Hepatocyte (in vitro differentiated cells): ENCODE measurements around the gene BACH2. TPM values are rescaled to one million over a fixed set of nuclear protein-coding genes. Genes with fewer than 3 reads are reported as not detected.

ENCODE experiments used
- DNase-seq: peaks from one replicate; pipeline ENCODE4 v3.0.0-alpha.2; 2016; ENCODE audit warnings: low spot score
- H2AFZ ChIP-seq: fragments of 200-600 bp; sonication (generic); 2 replicates; pipeline ENCODE4 v1.6.0; 2016; ENCODE audit warnings: antibody characterized with exemption, mild to moderate bottlenecking
- H3K27ac ChIP-seq: fragments of 200-600 bp; sonication (generic); 2 replicates; pipeline ENCODE4 v1.5.1; 2016; ENCODE audit warnings: mild to moderate bottlenecking
- H3K27me3 ChIP-seq: fragments of 200-600 bp; sonication (generic); 2 replicates; pipeline ENCODE4 v1.6.1; 2016
- H3K36me3 ChIP-seq: fragments of 200-600 bp; sonication (generic); replicated peaks from 2 replicates; pipeline ENCODE4 v1.5.1; 2016; ENCODE audit warnings: low read depth; ENCODE audit not compliant: insufficient read depth
- H3K4me1 ChIP-seq: fragments of 200-600 bp; sonication (generic); 2 replicates; pipeline ENCODE4 v1.5.1; 2016; ENCODE audit warnings: mild to moderate bottlenecking, moderate library complexity; ENCODE audit not compliant: insufficient read depth
- H3K4me2 ChIP-seq: fragments of 200-600 bp; sonication (generic); 2 replicates; pipeline ENCODE4 v1.6.0; 2016
- H3K4me3 ChIP-seq: fragments of 200-600 bp; sonication (generic); 2 replicates; pipeline ENCODE4 v1.5.1; 2016; ENCODE audit warnings: mild to moderate bottlenecking
- H3K79me2 ChIP-seq: fragments of 200-600 bp; sonication (generic); 2 replicates; pipeline ENCODE4 v1.6.0; 2017; ENCODE audit warnings: mild to moderate bottlenecking
- H3K9me2 ChIP-seq: fragments of 200-600 bp; sonication (generic); replicated peaks from 2 replicates; pipeline ENCODE4 v1.6.0; 2017; ENCODE audit warnings: mild to moderate bottlenecking; ENCODE audit not compliant: insufficient read depth
- H3K9me3 ChIP-seq: fragments of 200-600 bp; sonication (generic); 2 replicates; pipeline ENCODE4 v1.5.1; 2016; ENCODE audit warnings: low read depth, mild to moderate bottlenecking
- H4K20me1 ChIP-seq: fragments of 200-600 bp; sonication (generic); 2 replicates; pipeline ENCODE4 v1.6.0; 2016; ENCODE audit warnings: mild to moderate bottlenecking; ENCODE audit not compliant: insufficient read depth, poor library complexity, severe bottlenecking
- EZH2 ChIP-seq: fragments of 200-600 bp; sonication (generic); IDR thresholded peaks from 2 replicates; pipeline ENCODE4 v1.6.1; 2016; ENCODE audit warnings: antibody characterized with exemption, mild to moderate bottlenecking, borderline replicate concordance
- EZH2phosphoT487 ChIP-seq: fragments of 200-600 bp; sonication (generic); IDR thresholded peaks from one replicate; pipeline ENCODE4 v1.6.1; 2018; ENCODE audit warnings: antibody characterized with exemption, mild to moderate bottlenecking, low read depth, moderate library complexity; ENCODE audit not compliant: unreplicated experiment, severe bottlenecking
- WGBS: methylation state at CpG from one replicate; pipeline ENCODE4 v1.1.6; 2016; ENCODE audit warnings: low lambda C conversion rate; ENCODE audit errors: missing lambda C conversion rate; 5-methylcytosine and 5-hydroxymethylcytosine counted together
- polyA plus RNA-seq: library from polyadenylated mRNA; unstranded; fragments of >200 nt; fragmentation: Nextera tagmentation; extraction: Ambion mirVana; gene quantifications from 2 replicates; pipeline ENCODE4 v1.2.1, GENCODE V29; 2016
- total RNA-seq: library from RNA; depleted of rRNA; stranded (reverse); fragments of >200 nt; gene quantifications from 2 replicates; pipeline ENCODE4 v1.2.3, GENCODE V29; 2014
- TF ChIP-seq, protein P1 (sequence below): fragments of 200-600 bp; sonication (generic); IDR thresholded peaks from 2 replicates; pipeline ENCODE4 v1.5.1; 2016; ENCODE audit warnings: antibody characterized with exemption, mild to moderate bottlenecking; ENCODE audit not compliant: poor library complexity

The BACH2 gene
- total and polyA plus RNA-seq, 2 experiments from 2014 or later: 2.3 to 2.6 TPM

GRCh38 chr6:89997456-89998445, 298.9 kb downstream of the BACH2 start:
- H3K36me3 ChIP-seq: no peaks in the 10 kb centered on the region
- peaks cover 7% of the 10 kb centered on the region for H3K4me1 ChIP-seq
- no peaks in the 10 kb centered on the region for H4K20me1 ChIP-seq
- peak; percentile 11 for DNase-seq
- H3K4me2 ChIP-seq: no peak overlapping the region
- H3K9me2 ChIP-seq: no peaks in the 10 kb centered on the region
- H3K4me3 ChIP-seq: no peak overlapping the region
- no peak overlapping the region for H2AFZ ChIP-seq
- WGBS: 73% methylated on average over 6 of the region's 6 CpGs
- no peaks in the 10 kb centered on the region for H3K9me3 ChIP-seq
- no peaks in the 10 kb centered on the region for H3K27me3 ChIP-seq
- no peak overlapping the region for H3K27ac ChIP-seq
- TF ChIP-seq EZH2phosphoT487: no peak
- TF ChIP-seq, protein P1, sequence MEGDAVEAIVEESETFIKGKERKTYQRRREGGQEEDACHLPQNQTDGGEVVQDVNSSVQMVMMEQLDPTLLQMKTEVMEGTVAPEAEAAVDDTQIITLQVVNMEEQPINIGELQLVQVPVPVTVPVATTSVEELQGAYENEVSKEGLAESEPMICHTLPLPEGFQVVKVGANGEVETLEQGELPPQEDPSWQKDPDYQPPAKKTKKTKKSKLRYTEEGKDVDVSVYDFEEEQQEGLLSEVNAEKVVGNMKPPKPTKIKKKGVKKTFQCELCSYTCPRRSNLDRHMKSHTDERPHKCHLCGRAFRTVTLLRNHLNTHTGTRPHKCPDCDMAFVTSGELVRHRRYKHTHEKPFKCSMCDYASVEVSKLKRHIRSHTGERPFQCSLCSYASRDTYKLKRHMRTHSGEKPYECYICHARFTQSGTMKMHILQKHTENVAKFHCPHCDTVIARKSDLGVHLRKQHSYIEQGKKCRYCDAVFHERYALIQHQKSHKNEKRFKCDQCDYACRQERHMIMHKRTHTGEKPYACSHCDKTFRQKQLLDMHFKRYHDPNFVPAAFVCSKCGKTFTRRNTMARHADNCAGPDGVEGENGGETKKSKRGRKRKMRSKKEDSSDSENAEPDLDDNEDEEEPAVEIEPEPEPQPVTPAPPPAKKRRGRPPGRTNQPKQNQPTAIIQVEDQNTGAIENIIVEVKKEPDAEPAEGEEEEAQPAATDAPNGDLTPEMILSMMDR: no peak
- TF ChIP-seq EZH2: no peak
- H3K79me2 ChIP-seq: no peaks in the 10 kb centered on the region

GRCh38 chr6:89993411-89993810, 303.2 kb downstream of the BACH2 start:
- Histone ChIP-seq H3K4me3 (no peak overlapping the region), H2AFZ (no peak overlapping the region), H4K20me1 (no peaks in the 10 kb centered on the region), H3K9me3 (no peaks in the 10 kb centered on the region), H3K27ac (no peak overlapping the region), H3K9me2 (no peaks in the 10 kb centered on the region), H3K27me3 (no peaks in the 10 kb centered on the region), H3K79me2 (no peaks in the 10 kb centered on the region), H3K4me1 (peaks cover 7% of the 10 kb centered on the region), H3K36me3 (no peaks in the 10 kb centered on the region), H3K4me2 (no peak overlapping the region)
- no peak for TF ChIP-seq EZH2
- TF ChIP-seq, protein P1: no peak
- TF ChIP-seq EZH2phosphoT487: no peak
- no peak for DNase-seq
- 98% methylated on average over 3 of the region's 3 CpGs for WGBS

- H3K9me2 ChIP-seq: no peaks in the 10 kb centered on the region
- no peak overlapping the region for H2AFZ ChIP-seq
- TF ChIP-seq EZH2 (no peak), EZH2phosphoT487 (no peak)
- TF ChIP-seq, protein P1: no peak
- no peak overlapping the region for H3K4me2 ChIP-seq
- no peak overlapping the region for H3K27ac ChIP-seq
- no peaks in the 10 kb centered on the region for H3K9me3 ChIP-seq
- no peak overlapping the region for H3K4me3 ChIP-seq
- no peaks in the 10 kb centered on the region for H3K27me3 ChIP-seq
- H3K79me2 ChIP-seq: no peaks in the 10 kb centered on the region
- no peaks in the 10 kb centered on the region for H4K20me1 ChIP-seq
- H3K36me3 ChIP-seq: no peaks in the 10 kb centered on the region
- no peak for DNase-seq
- H3K4me1 ChIP-seq: peaks cover 7% of the 10 kb centered on the region
- 95% methylated on average over 2 of the region's 2 CpGs for WGBS
Measured at GRCh38 chr6:89992818-89993217, 303.8 kb downstream of the BACH2 start.
